HG03095 (cell line): ENCODE results near the gene ATCAY.

Experiments
- ATAC-seq: cut with Tn5 transposase; IDR thresholded peaks from one replicate; pipeline ENCODE4 v1.9.1; 2021; ENCODE audit warnings: moderate library complexity; ENCODE audit not compliant: unreplicated experiment

Gene ATCAY

DNA sequence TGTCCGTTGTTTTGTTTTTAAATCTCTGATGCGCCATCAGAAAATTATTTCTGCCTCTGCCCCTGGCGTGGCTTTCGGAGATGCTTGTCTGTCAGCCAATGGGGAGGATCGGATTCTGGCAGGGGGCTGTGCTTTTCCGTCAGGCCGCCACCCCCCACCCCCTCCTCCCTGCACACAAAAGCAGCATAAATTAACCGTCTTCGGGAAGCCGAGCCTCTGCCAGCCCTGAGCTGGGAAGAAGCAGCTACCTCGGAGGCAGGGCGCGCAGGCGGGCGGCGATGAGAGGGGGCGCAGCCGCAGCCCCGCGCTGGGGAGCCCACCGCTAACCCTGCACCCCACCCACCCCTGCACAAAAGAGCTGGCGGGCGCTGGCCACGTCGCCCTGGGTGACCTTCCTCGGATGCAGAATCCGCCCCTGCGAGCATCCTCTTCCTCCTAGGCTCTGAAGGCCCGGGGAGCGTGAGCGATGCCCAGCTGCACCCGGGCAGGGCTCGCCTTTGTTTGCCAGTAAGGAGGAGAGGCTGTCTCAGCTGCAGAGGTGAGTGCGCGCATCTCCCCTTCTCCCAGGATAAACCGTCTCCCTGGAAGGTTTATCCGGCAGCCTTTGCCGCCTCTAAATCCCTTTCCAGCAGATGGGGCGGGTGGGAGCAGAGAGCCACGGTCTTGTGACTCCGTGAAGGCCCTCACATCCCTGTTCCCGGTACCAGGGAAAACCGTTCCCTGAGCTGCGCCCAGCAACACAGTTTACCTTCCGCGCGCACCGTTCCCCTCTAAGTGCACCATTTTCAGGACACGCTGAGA lies at the start of gene ATCAY:
Gene ATCAY, plus strand, starts transcription at position 215 of the 801 bp plus-strand sequence. CDS start 5,083 bp downstream, outside the sequence.
- no peak for ATAC-seq

- no peak for ATAC-seq
Measured at GRCh38 chr19:3831601-3832000, 48.9 kb upstream of the ATCAY start.

- no peak for ATAC-seq
Measured at GRCh38 chr19:3832001-3832400, 48.5 kb upstream of the ATCAY start.

GRCh38 chr19:3833578-3834348 lies 46.7 kb upstream of the ATCAY start:
- no peak for ATAC-seq

GRCh38 chr19:3834349-3835054 lies 46.0 kb upstream of the ATCAY start:
- no peak for ATAC-seq

GRCh38 chr19:3835055-3835435 lies 45.4 kb upstream of the ATCAY start:
- ATAC-seq: no peak

GRCh38 chr19:3836887-3837286 lies 43.6 kb upstream of the ATCAY start:
- no peak for ATAC-seq

DNA sequence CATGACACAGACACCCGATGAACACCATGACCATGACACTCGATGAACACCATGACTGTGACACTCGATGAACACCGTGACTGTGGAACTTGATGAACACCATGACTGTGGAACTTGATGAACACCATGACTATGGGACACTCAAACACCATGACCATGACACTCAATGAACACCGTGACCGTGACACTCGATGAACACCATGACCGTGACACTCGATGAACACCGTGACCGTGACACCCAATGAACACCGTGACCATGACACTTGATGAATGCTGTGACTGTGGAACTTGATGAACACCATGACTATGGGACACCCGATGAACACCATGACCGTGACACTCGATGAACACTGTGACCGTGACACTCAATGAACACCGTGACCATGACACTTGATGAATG lies 43.2 kb upstream of the ATCAY start:
- ATAC-seq: no peak

DNA sequence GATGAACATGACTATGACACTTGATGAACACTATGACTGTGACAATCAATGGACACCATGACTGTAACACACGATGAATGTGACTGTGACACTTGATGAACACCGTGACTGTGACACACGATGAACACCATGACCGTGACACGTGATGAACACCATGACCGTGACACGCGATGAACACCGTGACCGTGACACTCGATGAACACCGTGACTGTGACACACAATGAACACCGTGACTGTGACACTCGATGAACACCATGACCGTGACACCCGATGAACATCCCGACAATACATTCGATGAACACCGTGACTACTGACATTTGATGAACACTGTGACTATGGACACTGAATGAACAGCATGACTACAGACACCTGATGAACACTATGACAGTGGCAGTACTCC lies 42.6 kb upstream of the ATCAY start:
- ATAC-seq: no peak

DNA sequence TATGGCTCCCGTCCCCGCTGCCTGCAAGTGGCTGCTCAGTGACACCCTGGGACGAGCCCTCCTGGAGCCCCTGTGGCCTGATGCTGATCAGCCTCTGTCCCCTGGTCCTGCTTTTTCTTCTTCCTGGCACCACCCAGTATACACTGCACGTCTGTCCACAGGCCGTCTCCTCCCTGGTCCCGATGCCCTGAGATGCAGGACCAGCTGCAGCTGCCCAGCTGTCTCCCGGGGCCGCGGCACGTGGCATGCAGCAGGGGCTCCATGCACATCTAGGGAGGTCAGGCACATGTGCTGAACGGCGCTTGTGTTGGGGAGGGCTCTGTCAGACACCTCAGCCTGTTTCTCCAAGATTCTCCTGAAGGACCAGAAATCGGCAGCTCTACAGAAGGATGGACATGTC lies 41.8 kb upstream of the ATCAY start:
- ATAC-seq: no peak

DNA sequence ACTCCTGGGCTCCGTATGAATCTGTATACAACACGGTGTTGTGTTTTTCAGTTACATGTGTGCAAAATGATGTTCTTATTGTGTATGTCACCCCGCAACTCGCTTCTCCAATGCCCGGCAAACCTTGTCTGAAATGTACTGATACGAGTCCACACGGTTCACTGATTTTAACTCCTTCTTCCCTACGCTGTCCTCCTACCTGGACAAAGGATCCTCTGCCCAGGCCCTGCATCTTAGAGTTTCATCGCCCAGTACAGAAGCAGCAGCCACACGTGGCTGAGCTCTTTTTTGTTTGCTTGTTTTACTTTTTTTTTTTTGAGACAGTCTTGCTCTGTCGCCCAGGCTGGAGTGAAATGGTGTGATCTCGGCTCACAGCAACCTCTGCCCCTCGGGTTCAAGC lies 40.5 kb upstream of the ATCAY start:
- no peak for ATAC-seq

DNA sequence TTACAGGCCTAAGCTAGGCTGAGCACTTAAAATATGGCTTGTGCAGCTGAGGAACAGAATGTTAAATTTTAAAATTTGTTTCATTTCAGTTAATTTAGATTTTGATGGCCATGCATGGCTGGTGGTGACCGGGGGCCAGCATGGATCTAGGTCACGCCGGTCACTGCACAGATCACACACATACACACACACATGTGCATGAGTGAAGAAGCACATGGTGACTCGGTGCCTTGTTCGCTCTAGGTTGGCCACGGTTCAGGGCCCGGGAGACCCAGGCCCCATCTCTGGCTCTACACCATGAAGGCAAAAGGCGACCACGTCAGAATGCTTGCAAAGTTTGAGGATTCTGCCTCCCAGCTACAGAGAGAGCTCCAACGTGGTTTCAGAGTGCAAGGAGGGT lies 39.7 kb upstream of the ATCAY start:
- ATAC-seq: no peak

DNA sequence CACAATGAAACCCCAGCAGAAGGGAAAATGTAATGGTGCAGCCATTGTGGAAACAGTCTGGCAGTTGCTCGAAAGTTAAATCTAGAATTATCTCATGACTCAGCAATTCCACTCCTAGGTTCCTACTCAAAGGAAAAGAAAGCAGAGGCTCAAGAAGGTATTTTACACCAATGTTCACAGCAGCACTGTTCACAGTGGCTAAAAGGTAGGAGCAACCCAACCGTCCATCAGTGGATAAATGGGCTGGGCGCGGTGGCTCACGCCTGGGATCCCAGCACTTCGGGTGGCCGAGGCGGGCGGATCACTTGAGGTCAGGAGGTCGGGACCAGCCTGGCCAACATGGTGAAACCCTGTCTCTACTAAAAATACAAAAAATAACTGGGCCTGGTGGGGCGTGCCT lies 37.5 kb upstream of the ATCAY start:
- ATAC-seq: no peak

DNA sequence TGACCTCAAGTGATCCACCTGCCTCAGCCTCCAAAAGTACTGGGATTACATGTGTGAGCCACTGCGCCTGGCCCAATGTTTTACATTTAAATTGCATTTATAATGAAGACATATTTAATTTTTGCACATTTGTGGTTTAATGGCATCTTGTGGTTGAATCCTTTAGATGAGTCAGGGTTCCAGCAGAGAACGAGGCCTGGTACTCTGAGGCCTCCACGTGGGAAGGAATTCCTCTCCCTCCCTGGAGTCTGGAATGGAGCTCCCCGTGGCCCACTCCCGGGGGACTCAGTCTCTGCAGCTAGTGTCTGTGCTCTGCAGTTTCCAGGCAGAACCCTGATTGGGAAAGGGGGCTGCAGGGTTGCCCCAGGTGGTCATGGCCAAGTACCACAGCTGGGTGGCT lies 35.9 kb upstream of the ATCAY start:
- no peak for ATAC-seq

DNA sequence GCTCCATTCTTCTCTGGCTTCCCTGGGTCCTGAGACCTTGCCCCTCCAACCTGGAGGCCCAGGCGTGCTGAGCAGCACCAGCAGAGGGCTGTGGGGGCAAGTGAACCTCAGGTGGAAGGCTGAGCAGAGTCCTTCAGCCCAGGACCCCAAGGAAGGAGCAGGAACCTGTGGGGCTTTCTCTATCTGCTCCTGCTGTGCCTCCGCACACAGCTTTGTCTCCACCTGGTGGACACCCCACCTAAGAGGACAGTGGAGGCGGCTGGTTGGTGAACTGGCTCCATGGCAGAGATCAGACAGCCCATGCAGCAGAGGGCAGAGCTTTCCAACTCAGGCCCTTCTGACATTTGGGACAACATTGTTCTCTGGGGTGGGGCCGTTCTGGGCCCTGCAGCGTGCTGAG lies 31.4 kb upstream of the ATCAY start:
- ATAC-seq: no peak

DNA sequence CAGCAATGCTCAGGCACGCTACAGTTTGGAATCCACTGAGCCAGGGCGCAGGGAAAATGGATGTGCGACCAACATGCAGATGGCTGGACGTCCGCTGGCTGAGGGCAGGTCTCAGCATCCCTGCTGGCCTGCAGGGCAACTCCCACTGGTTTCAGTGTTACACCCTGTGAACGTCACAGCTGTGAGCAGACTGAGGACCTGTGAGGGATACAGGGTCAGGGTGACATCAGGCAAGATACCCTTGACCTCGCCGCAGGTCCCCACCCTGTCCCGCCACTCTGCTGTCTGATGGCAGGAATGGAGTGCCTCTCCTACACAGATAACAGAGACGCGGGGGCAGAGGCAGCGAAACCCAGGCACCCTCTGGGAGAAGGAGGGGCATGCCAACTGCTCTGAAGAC lies 30.7 kb upstream of the ATCAY start:
- ATAC-seq: no peak

DNA sequence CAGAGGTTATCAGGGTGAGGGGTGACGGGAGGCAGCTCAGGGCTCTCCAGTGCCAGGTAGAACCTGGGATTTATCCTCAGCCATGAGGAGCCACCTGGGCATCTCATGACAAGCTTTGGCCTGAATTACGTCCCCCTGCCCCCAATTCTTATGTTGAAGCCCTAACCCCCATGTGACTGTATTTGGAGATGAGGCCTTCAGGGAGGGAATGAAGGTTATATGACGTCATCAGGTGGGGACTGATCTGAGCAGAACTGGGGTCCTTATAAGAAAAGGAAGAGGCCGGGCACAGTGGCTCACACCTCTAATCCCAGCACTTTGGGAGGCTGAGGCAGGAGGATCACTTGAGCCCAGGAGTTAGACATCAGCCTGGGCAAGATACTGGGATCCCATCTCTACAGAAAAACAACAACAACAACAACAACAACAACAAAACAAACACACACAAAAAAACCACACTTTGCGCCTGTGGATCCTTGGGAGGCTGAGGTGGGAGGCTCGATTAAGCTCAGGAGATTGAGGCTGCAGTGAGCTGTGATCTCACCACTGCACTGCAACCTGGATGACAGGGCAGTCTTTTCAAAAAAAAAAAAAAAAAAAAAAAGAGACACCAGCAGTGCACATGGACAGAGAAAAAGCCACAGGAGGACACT lies 30.0 kb upstream of the ATCAY start:
- ATAC-seq: no peak

DNA sequence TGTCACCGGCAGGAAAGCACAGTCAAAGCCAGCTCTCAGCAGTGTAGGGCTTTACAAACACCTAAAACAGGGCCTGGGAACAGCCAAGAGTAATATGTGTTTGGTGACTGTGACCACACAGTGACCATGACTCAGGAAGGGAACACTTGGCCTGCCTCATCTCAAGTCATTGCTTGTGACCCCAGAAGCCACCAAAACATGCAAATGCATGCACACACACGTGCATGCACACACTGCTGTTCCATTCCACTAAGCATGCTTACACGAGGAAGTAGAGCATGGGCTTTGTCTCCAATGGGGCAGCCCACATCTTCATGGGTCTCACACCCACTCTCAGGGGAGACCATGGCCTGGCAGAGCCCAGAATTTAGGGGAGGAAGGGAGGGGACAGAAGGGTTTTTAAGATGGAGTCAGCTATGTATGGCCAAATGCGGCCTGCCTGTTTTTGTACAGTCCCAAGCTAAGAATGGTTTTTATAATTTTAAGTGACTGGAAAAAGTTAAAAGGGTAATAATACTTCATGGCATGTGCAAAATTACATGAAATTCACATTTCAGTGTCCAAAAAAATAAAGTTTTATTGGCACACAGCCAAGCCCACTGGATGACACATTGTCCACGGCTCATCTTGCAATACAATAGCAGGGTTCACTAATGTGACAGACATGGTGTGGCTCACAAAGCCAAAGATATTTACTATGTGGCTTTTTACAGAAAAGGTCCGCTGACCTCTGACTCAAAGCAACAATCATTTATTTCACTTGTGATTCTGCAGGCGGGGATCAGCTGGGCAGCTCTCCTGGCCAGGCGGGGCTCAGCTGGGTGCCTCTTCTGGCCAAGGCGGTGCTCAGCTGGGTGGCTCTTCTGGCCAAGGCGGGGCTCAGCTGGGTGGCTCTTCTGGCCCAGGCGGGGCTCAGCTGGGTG lies 29.0 kb upstream of the ATCAY start:
- no peak for ATAC-seq

DNA sequence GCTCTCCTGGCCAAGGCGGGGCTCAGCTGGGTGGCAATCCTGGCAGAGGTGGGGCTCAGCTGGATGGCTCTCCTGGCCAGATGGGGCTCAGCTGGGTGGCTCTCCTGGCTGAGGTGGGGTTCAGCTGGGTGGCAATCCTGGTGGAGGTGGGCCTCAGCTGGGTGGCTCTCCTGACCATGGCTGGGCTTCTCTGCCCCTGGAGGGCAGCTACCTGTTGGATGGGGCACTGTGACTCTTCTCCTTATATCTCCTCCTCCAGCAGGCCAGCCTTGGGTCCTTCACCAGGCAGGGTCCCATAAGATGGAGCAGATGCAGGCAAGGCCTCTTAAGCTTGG lies 28.3 kb upstream of the ATCAY start:
- no peak for ATAC-seq

DNA sequence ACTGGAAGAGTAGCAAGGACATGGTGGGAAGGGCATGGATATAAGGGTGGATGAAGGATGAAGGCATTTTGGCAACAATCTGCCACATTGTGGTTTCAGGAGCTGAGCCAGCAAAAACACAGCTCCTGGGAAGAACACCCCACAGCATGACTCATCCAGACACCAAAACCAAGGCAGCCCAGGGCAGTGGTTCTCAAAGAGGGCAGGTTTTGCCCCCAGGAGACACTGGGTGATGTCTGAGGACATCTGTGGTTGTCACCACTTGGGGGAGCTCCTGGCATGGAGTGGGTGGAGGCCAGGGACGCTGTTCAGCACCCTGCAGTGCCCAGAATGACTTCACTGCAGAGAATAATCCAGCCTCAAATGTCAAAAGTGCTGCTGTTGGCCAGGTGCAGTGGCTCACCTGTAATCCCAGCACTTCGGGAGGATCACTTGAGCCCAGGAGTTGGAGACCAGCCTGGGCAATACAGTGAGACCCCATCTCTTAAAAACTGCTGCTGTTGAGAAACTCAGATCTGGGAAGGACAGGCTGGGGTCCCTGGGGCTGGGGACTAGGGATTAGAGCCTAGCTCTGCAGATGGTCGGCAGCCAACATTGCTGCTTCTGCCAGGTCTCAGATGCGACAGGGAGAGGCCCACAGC lies 27.8 kb upstream of the ATCAY start:
- no peak for ATAC-seq
